Suppressor macrophage (primary cell): ENCODE measurements around the gene LRMDA.
"Not testable (repeated sequence)": the region's sequence is repeated elsewhere in the genome, so short reads cannot be mapped to it uniquely, and the experiment has no call there.

Experiments used
- DNase-seq, 4 experiments: peaks; one replicate each; pipeline ENCODE4 v3.0.0-alpha.2; 2020 to 2022

LRMDA gene

GRCh38 chr10:76060993-76061392 is 629.6 kb downstream of the LRMDA start:
- not testable (repeated sequence) for DNase-seq

GRCh38 chr10:76066457-76066856 is 635.0 kb downstream of the LRMDA start:
- no peak for DNase-seq

- no peak for DNase-seq
These were observed 636.0 kb downstream of the LRMDA start for GRCh38 chr10:76067447-76067846.

- DNase-seq = no peak
These were observed 637.4 kb downstream of the LRMDA start for GRCh38 chr10:76068856-76069255.

DNA sequence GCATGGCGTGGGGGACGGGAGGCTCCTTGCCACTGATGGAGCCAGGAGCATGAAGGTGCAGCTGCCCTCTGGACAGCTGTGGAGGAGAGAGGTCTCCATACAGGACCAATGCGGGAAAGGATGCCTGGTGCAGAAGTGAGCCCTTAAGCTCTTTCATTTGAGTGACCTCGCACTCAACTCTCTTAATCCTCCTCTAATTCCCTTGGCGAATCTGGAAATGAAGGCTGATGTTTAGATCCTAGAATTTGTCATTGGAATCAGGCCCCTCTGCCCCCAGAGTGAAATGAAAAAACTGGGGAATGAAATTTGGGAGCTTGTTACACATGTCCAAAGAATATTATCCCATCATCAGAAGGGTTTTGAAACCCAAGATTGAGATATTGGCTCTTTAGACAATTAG is 639.5 kb downstream of the LRMDA start:
- no peak for DNase-seq

- DNase-seq = no peak
These were observed 640.4 kb downstream of the LRMDA start for GRCh38 chr10:76071653-76072365.

DNA sequence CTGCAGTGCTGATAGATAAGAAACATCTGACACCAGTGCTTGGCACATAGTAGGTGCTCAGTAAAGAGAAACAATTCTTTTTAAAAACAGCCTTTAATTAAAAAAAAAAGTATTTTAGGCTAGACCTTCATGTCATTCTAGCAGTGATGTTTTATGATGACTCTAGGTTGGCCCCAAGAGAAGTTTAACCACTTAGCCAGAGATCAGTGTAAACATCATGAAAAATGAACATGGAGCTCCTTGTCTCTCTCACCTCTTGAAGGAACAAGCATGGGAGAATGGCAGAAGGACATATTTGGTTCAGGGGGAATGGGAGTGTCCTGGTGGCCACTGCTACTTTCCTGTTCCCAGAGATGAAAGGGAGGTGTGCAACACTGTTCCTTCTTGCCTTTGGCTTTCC is 641.0 kb downstream of the LRMDA start:
- no peak for DNase-seq

GRCh38 chr10:76073524-76073923 is 642.1 kb downstream of the LRMDA start:
- no peak for DNase-seq

DNA sequence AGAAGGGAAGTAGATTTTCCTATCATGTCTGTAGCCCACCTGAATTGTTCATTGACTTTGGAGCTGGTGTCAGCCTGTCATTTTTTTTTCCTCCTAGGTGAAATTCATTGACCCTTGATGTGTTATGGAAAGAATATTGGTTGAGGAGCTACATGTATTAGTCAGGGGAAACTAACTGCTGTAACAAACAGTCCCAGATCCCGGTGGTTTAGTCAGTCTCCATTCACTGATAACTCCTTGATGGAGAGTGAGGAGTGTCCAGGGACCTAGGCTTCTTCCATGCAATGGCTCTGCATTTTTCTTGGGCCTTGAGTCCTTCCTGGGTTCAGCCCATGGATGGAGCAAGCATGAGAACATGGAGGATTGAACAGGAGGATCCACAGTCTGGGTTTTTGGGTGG is 643.2 kb downstream of the LRMDA start:
- DNase-seq = no peak

DNA sequence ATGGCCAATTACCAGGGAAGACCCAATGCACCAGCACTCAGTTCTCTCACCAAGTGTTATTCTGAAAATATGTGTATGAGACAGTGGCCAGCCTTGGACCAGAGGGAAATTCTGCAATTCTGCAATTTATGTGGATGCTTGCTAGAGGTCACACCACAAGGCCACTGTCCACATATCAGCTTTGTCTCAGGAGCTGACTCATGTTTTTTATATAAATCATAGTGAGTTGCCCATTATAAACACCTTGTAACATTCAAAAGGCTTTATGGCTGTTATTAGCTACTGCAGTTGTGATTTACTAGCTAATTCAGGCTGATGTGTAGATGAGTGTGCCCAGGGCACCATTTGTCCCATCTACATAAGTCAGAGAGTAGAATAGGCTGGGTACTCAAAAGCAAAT is 649.0 kb downstream of the LRMDA start:
- DNase-seq = no peak

DNA sequence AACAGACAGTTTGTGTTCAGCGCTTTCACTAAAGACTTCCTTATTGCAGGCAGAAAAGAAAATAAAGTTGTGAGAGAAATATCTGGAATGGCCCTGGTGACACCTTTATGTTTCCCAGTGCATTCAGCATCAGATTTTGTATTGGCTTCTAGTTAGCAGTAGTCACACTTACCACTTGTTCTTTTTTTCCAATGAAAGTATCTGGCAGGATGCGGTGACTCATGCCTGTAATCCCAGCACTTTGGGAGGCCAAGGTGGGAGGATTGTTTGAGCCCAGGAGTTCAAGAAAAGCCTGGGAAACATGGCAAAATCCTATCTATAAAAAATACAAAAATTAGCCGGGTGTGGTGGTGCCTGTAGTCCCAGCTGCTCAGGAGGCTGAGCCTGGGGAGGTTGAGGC is 649.6 kb downstream of the LRMDA start:
- DNase-seq = no peak

DNA sequence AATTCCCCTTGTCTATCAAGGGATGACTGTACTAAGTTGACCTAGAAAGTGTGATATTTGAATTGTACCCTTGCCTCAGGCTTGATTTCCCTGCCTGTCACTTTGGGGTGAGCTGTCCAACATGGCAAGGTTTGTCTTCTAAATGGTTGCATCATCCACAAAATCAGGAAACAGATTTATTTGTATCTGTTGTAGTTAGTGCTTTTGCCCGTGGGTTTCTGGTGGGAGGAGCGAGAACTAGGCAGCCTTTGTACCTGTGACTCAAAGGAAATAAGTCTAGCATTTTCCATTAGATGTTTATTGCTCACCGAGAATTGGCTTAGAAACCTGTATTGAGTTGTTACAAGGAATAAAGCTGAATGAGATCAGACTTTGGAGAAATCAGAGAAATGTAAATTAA is 650.8 kb downstream of the LRMDA start:
- DNase-seq = peak in 3 of 4 experiments; percentile 6 to 8 (median 6)

DNA sequence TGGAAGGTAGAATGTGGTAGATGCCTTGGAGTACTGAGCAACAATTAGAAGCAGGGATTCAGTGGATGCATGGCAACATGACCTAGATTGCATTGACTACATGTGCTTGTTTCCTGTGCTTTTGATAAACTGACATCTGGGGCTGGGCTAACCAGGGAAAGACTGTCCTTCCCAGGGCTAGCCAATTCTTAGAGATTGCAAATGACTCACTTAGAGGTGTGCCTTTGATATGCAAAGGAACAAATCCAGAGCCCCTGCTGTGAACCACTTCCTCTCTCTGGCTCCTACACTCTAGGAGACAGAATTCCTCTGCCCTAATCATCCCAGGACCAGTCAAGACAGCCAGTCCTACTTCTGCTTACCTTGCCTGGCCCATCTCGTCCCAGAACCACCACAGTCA is 651.5 kb downstream of the LRMDA start:
- no peak for DNase-seq

DNA sequence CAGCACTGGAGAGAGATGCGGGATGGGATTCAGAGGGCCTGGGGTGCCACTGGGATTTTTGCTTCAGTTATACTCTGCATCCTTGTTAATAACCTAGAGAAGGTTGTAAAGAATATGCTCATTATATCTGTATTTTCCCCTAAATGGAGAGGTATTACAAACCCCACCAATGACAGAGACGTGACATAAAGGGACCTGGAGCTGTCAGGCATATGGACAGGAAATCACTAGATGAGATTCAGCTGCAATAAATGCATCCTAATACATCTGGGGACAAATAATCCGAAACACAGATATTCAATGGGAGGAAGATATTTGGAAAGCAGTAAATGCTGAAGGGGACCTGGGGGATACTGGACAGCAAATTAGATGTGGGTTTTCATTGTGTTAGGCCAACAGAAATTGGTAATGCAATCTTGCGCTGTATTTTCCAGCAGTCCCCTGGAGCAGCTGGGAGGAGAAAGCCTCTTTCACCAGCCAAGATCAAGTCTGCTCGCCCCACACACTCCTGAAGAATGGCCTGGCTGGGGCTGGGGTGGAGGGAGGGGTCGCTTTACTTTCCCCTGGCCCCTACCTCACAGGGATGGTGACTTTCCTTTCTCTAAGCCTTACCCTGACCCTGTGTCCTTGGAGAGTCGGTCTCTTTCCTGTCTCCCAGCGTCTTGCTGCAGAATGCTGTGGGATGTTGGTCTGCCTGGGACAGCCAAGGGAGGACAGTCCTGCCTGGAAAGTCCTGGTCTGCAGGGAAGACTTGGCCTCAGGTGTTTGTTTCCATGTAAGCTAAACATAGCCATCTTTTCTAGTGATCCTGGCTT is 653.8 kb downstream of the LRMDA start:
- DNase-seq = no peak

GRCh38 chr10:76085817-76086167 is 654.4 kb downstream of the LRMDA start:
- DNase-seq = no peak

DNA sequence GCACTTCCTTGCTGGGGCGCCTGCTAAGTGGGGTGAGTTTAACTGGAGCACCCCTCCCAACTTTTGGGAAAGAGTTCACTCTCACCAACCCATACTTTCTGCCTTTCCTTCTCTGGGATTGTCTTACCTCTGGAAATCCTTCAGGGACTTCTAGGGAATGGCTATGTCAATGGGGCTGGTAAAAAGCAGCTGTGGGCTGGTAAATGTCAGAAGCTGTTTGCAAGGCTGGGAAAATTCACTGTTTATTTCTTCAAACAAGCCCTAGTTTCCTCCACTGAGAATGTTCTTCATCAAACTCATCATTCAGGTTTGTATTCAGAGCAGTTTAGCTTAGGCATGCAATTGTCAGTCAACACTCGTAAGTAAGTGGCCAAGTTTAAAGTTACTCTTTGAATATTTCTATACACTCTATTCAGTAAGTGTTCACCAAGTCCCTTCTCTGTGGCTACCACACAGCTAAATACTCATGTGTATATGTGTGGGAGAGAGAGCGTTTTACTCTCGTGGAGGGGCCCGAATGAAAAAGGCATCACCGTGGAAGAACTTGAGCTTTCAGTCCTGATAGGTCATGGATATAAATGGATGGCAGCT is 654.8 kb downstream of the LRMDA start:
- no peak for DNase-seq

GRCh38 chr10:76086761-76087639 is 655.6 kb downstream of the LRMDA start:
- peak; percentile 34 to 67 (median 64) for DNase-seq

- DNase-seq = no peak
These were observed 656.6 kb downstream of the LRMDA start for GRCh38 chr10:76088008-76088407.

- peak in 1 of 4 experiments; percentile 15 for DNase-seq
These were observed 657.6 kb downstream of the LRMDA start for GRCh38 chr10:76088980-76089379.

DNA sequence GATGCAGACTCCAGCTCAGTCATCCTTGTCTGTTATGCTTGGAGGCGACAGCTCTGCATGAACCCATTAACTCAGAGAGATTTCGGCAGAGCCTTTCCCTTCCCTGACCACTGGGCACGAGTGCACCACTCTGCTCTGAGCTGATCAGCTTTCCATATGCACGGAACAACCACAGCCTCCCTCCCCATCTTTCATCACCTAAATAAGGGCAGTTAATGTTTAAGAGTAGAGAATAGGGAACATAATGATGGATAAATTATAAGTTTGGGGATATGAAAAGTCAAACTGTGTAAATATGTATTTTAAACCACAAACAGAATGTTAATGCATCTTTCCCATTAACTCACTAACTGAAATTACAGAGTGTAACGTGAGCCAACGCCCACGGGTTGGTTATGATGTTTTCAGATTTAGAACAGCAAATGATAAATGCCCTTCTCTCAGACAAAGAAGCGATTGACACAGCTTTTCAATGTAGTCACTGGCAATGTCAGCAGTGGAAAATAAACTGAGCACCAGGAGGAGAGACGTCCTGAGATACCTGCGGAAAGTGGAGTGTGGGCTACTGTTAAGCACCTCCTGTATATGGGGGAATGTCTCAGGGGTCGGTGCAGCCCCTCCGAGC is 658.2 kb downstream of the LRMDA start:
- no peak for DNase-seq

- no peak for DNase-seq
These were observed 660.5 kb downstream of the LRMDA start for GRCh38 chr10:76091926-76092325.

GRCh38 chr10:76106611-76107010 is 675.2 kb downstream of the LRMDA start:
- no peak for DNase-seq
